Spleen (tissue), 11 donors: ENCODE measurements around the gene WWTR1. TPM values are rescaled to one million over a fixed set of nuclear protein-coding genes. Genes with fewer than 3 reads are reported as not detected.
A peak's percentile ranks its signal among the peaks of the same experiment; 100 is the strongest.

Source experiments
- DNase-seq: peaks from one replicate; pipeline ENCODE4 v3.0.0-alpha.2; 2020
- H3K27ac ChIP-seq, 8 donors: fragments of 200-600 bp; sonication (generic) in 7 of 8; 1 replicate in 4 of 8; 2 replicates in 4 of 8; pipeline versions ENCODE4 v1.5.0 to v1.8.0; 2016 to 2021; ENCODE audit warnings: inconsistent platforms in 4 of 8, mild to moderate bottlenecking in 4 of 8, moderate library complexity in 1 of 8
- H3K27me3 ChIP-seq, 7 donors: fragments of 200-600 bp; sonication (generic) in 6 of 7; replicated peaks in 1 of 7; 1 replicate in 4 of 7; 2 replicates in 3 of 7; pipeline versions ENCODE4 v1.5.0 to v1.8.0; 2016 to 2021; ENCODE audit warnings: inconsistent platforms in 3 of 7, mild to moderate bottlenecking in 1 of 7
- H3K36me3 ChIP-seq, 6 donors: fragments of 200-600 bp; sonication (generic) in 5 of 6; 1 replicate in 4 of 6; 2 replicates in 2 of 6; pipeline versions ENCODE4 v1.5.0 to v1.8.0; 2016 to 2021; ENCODE audit warnings: inconsistent platforms in 2 of 6
- H3K4me1 ChIP-seq, 6 donors: fragments of 200-600 bp; sonication (generic) in 5 of 6; 1 replicate in 3 of 6; 2 replicates in 3 of 6; pipeline versions ENCODE4 v1.5.0 to v1.8.0; 2016 to 2021; ENCODE audit warnings: inconsistent platforms in 3 of 6
- H3K4me3 ChIP-seq, 8 donors: fragments of 200-600 bp; sonication (generic) in 7 of 8; 1 replicate in 4 of 8; 2 replicates in 4 of 8; pipeline versions ENCODE4 v1.5.0 to v1.8.0; 2016 to 2021; ENCODE audit warnings: inconsistent platforms in 4 of 8, mild to moderate bottlenecking in 4 of 8, moderate library complexity in 2 of 8
- H3K9me3 ChIP-seq, 8 donors: fragments of 200-600 bp; sonication (generic) in 7 of 8; 1 replicate in 4 of 8; 2 replicates in 4 of 8; pipeline versions ENCODE4 v1.5.0 to v1.8.0; 2016 to 2021; ENCODE audit warnings: inconsistent platforms in 4 of 8
- CTCF ChIP-seq, 11 experiments: fragments of 200-600 bp in 7 of 11; fragments of 450-650 bp in 4 of 11; sonication (generic) in 4 of 11; IDR thresholded peaks in 8 of 11; conservative IDR thresholded peaks in 3 of 11; 1 replicate in 7 of 11; 2 replicates in 4 of 11; pipeline versions ENCODE4 v1.4.0 to v1.8.0; 2016 to 2021; ENCODE audit warnings: antibody characterized with exemption in 11 of 11, inconsistent platforms in 4 of 11, mild to moderate bottlenecking in 1 of 11
- POLR2A ChIP-seq, 3 donors: fragments of 450-650 bp; IDR thresholded peaks; one replicate each; pipeline ENCODE4 v1.5.1; 2017; ENCODE audit warnings: antibody characterized with exemption in 3 of 3, mild to moderate bottlenecking in 1 of 3
- POLR2AphosphoS5 ChIP-seq, 3 donors: sonication (generic); formaldehyde crosslinking; IDR thresholded peaks; one replicate each; pipeline ENCODE4 v1.5.1; 2017; ENCODE audit warnings: antibody characterized with exemption in 3 of 3
- WGBS, 5 donors: extraction: QIAGEN DNeasy Blood & Tissue Kit in 3 of 5; methylation state at CpG; one replicate each; pipeline versions ENCODE4 v1.1.5 to v1.1.7; 2013 to 2018; 5-methylcytosine and 5-hydroxymethylcytosine counted together
- intact Hi-C: fragments of 100-400 bp; cut with DNase I; formaldehyde crosslinking; loops from one replicate; pipeline ENCODE4 v1.15.0; 2023; ENCODE audit warnings: low total_unique reads
- polyA plus RNA-seq, 3 donors: library from polyadenylated mRNA; stranded (reverse); fragments of 200-250 nt; gene quantifications; one replicate each; pipeline ENCODE4 v1.2.1, GENCODE V29; 2013
- total RNA-seq, 7 donors: library from RNA; depleted of rRNA in 3 of 7; stranded (reverse); fragments of >200 nt in 3 of 7; fragmentation: NEBNext Ultra II Directional in 4 of 7; extraction: Animal tissue kit (Norgen Biotek cat#: 25700) in 4 of 7; gene quantifications; one replicate each; pipeline versions ENCODE4 v1.1.0 to v1.2.1, GENCODE V29; 2016 to 2021
- donor health status: healthy with polysubstance abuse.
- donor health status: DM: no; HTN: no; CAD: no; lungs with moderate emphysema.
- donor health status: DM: no; HTN: no; CAD: no.
- donor health status: Bipolar disorder and iron deficiency.
- donor health status: healthy.
- donor health status: DM: no; HTN: no; CAD: no.
- donor health status: DM: yes; HTN: yes; CAD: no.

Gene WWTR1
- total and polyA plus RNA-seq, 10 donors, result 8.4 to 70.6 (median 57.0) TPM

- Histone ChIP-seq H3K4me1 (peaks cover 0 to 20% (median 4%) of the 10 kb centered on the region in 6 donors), H3K9me3 (no peaks in the 10 kb centered on the region), H3K27me3 (peaks cover 0 to 5% (median 0%) of the 10 kb centered on the region in 7 donors), H3K4me3 (no peak overlapping the region), H3K27ac (no peak overlapping the region), H3K36me3 (no peaks in the 10 kb centered on the region)
- WGBS, 5 donors, result 86 to 96% (median 90%) methylated on average over 7 of the region's 7 CpGs
- intact Hi-C loops, result no loop called here
- no peak for TF ChIP-seq POLR2A (IDR thresholded peaks at IDR 0.05)
- no peak for TF ChIP-seq POLR2AphosphoS5 (IDR thresholded peaks at IDR 0.05)
- no peak for TF ChIP-seq CTCF (IDR thresholded peaks at IDR 0.05 in 8 of 11, conservative IDR thresholded peaks at IDR 0.05 in 3 of 11)
- DNase-seq, result no peak
Measured at GRCh38 chr3:149640976-149641728, 16.7 kb downstream of the WWTR1 start.

GRCh38 chr3:149639093-149639486, 18.7 kb downstream of the WWTR1 start:
- intact Hi-C loops, result no loop called here
- Histone ChIP-seq H3K9me3 (no peaks in the 10 kb centered on the region), H3K4me3 (peak overlapping the region in 3 of 8 donors; percentile 6 to 28 (median 22)), H3K27ac (peak overlapping the region in 4 of 8 donors; percentile 5 to 48 (median 31)), H3K27me3 (peaks cover 0 to 13% (median 0%) of the 10 kb centered on the region in 7 donors), H3K36me3 (no peaks in the 10 kb centered on the region), H3K4me1 (peaks cover 0 to 26% (median 8%) of the 10 kb centered on the region in 6 donors)
- DNase-seq, result no peak
- 76 to 96% (median 88%) methylated on average over 2 of the region's 2 CpGs for WGBS, 5 donors
- no peak for TF ChIP-seq POLR2AphosphoS5 (IDR thresholded peaks at IDR 0.05)
- TF ChIP-seq POLR2A (IDR thresholded peaks at IDR 0.05), result no peak
- no peak for TF ChIP-seq CTCF (IDR thresholded peaks at IDR 0.05 in 8 of 11, conservative IDR thresholded peaks at IDR 0.05 in 3 of 11)

- no peaks in the 10 kb centered on the region for H3K9me3 ChIP-seq
- no peak for DNase-seq
- H3K27ac ChIP-seq, result peak overlapping the region in 5 of 8 donors; percentile 1 to 48 (median 29)
- intact Hi-C loops, result no loop called here
- H3K4me3 ChIP-seq, result peak overlapping the region in 3 of 8 donors; percentile 6 to 28 (median 22)
- H3K27me3 ChIP-seq, result peaks cover 0 to 19% (median 0%) of the 10 kb centered on the region in 7 donors
- no peak for TF ChIP-seq POLR2AphosphoS5 (IDR thresholded peaks at IDR 0.05)
- no peak for TF ChIP-seq POLR2A (IDR thresholded peaks at IDR 0.05)
- peaks cover 0 to 23% (median 9%) of the 10 kb centered on the region in 6 donors for H3K4me1 ChIP-seq
- H3K36me3 ChIP-seq, result no peaks in the 10 kb centered on the region
- WGBS, 5 donors, result 65 to 79% (median 75%) methylated on average over 15 of the region's 15 CpGs
Measured at GRCh38 chr3:149638228-149639092, 19.4 kb downstream of the WWTR1 start.

GRCh38 chr3:149635396-149635795, 22.4 kb downstream of the WWTR1 start:
- Histone ChIP-seq H3K4me3 (no peak overlapping the region), H3K27me3 (peaks cover 0 to 38% (median 0%) of the 10 kb centered on the region in 7 donors), H3K4me1 (peaks cover 0 to 20% (median 8%) of the 10 kb centered on the region in 6 donors), H3K9me3 (no peaks in the 10 kb centered on the region), H3K27ac (no peak overlapping the region), H3K36me3 (no peaks in the 10 kb centered on the region)
- no peak for DNase-seq
- intact Hi-C loops, result no loop called here
- no peak for TF ChIP-seq POLR2AphosphoS5 (IDR thresholded peaks at IDR 0.05)
- no peak for TF ChIP-seq POLR2A (IDR thresholded peaks at IDR 0.05)
- 67 to 79% (median 78%) methylated on average over 4 of the region's 4 CpGs for WGBS, 5 donors
